GM10266 (cell line): ENCODE data around the gene PUM2.

Source experiments
- DNase-seq: peaks from one replicate; pipeline ENCODE4 v3.0.0; 2012; ENCODE audit errors: extremely low spot score
- CTCF ChIP-seq: IDR thresholded peaks from 2 replicates; pipeline ENCODE4 v1.5.1; 2012; ENCODE audit warnings: mild to moderate bottlenecking, low read depth; ENCODE audit not compliant: control insufficient read depth, insufficient read depth; ENCODE audit errors: missing control alignments

Gene PUM2

GRCh38 chr2:20203072-20203471 is 147.6 kb downstream of the PUM2 start:
- no peak for TF ChIP-seq CTCF
- DNase-seq: no peak

- TF ChIP-seq CTCF: no peak
- DNase-seq: no peak
Observed at GRCh38 chr2:20201671-20202070, 149.0 kb downstream of the PUM2 start.

GRCh38 chr2:20200697-20201555 is 149.7 kb downstream of the PUM2 start:
- no peak for TF ChIP-seq CTCF
- no peak for DNase-seq

- no peak for TF ChIP-seq CTCF
- no peak for DNase-seq
Observed at GRCh38 chr2:20199633-20200270, 150.9 kb downstream of the PUM2 start.

- DNase-seq: no peak
- no peak for TF ChIP-seq CTCF
Observed at GRCh38 chr2:20198796-20199632, 151.6 kb downstream of the PUM2 start.
